C4-2B (cell line): ENCODE measurements around the gene DAPK1.

ENCODE experiments used
- ZFX ChIP-seq: fragments of 450-650 bp; IDR thresholded peaks from 2 replicates; pipeline ENCODE4 v1.6.1; 2017
- TF ChIP-seq, protein P1 (sequence below): fragments of 450-650 bp; conservative IDR thresholded peaks from 2 replicates; pipeline ENCODE4 v1.5.1; 2017; ENCODE audit warnings: mild to moderate bottlenecking

DNA sequence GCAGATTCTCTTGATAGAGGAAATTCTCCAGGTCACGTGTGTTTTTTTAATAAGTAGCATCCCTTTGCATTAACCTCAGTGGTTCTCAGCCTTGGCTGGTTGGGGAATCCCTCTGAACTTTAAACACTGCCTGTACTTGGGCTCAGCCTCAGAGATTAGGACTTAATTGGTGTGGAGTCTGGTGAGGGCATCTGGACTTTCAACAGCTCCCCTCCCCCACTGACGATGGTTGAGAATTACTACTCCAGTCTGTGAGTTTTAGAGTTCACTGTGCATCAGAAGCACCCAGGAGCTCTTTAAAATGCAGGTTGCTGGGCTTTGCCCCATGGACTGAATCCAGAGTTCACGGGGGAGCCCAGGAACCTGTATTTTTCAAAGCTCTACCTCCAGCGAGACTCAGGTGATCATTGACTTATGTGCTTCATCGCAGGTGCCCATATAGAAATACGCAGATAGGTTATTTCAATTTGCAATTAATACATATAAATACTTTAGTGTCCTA is 71.4 kb downstream of the DAPK1 start:
- TF ChIP-seq, protein P1, sequence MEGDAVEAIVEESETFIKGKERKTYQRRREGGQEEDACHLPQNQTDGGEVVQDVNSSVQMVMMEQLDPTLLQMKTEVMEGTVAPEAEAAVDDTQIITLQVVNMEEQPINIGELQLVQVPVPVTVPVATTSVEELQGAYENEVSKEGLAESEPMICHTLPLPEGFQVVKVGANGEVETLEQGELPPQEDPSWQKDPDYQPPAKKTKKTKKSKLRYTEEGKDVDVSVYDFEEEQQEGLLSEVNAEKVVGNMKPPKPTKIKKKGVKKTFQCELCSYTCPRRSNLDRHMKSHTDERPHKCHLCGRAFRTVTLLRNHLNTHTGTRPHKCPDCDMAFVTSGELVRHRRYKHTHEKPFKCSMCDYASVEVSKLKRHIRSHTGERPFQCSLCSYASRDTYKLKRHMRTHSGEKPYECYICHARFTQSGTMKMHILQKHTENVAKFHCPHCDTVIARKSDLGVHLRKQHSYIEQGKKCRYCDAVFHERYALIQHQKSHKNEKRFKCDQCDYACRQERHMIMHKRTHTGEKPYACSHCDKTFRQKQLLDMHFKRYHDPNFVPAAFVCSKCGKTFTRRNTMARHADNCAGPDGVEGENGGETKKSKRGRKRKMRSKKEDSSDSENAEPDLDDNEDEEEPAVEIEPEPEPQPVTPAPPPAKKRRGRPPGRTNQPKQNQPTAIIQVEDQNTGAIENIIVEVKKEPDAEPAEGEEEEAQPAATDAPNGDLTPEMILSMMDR: no peak
- no peak for TF ChIP-seq ZFX
